Right lobe of liver (tissue), 4 donors: ENCODE data around the gene FOXN4.

Experiments used
- POLR2A ChIP-seq: fragments of 450-650 bp; IDR thresholded peaks from one replicate; pipeline ENCODE4 v1.6.1; 2017; ENCODE audit warnings: antibody characterized with exemption, mild to moderate bottlenecking
- TF ChIP-seq, protein P1 (sequence below), 4 donors: fragments of 200-600 bp in 3 of 4; fragments of 450-650 bp in 1 of 4; IDR thresholded peaks; one replicate each; pipeline versions ENCODE4 v1.5.1 to v1.8.0; 2016 to 2022; ENCODE audit warnings: antibody characterized with exemption in 4 of 4, mild to moderate bottlenecking in 2 of 4
- donor health status: DM: no; HTN: no; CAD: no.
- donor health status: DM: no; HTN: no; CAD: no.
- donor health status: DM: no; HTN: yes; CAD: no.

GRCh38 chr12:109358154-109358869 is 49.2 kb upstream of the FOXN4 start:
- TF ChIP-seq, protein P1, sequence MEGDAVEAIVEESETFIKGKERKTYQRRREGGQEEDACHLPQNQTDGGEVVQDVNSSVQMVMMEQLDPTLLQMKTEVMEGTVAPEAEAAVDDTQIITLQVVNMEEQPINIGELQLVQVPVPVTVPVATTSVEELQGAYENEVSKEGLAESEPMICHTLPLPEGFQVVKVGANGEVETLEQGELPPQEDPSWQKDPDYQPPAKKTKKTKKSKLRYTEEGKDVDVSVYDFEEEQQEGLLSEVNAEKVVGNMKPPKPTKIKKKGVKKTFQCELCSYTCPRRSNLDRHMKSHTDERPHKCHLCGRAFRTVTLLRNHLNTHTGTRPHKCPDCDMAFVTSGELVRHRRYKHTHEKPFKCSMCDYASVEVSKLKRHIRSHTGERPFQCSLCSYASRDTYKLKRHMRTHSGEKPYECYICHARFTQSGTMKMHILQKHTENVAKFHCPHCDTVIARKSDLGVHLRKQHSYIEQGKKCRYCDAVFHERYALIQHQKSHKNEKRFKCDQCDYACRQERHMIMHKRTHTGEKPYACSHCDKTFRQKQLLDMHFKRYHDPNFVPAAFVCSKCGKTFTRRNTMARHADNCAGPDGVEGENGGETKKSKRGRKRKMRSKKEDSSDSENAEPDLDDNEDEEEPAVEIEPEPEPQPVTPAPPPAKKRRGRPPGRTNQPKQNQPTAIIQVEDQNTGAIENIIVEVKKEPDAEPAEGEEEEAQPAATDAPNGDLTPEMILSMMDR (IDR thresholded peaks at IDR 0.05) = no peak
- TF ChIP-seq POLR2A = no peak
